Thyroid gland (tissue), 4 donors: ENCODE results near the gene MAST3.

Experiments
- CTCF ChIP-seq, 6 experiments: fragments of 200-600 bp in 3 of 6; fragments of 450-650 bp in 3 of 6; sonication (generic) in 3 of 6; IDR thresholded peaks; one replicate each; pipeline ENCODE4 v1.5.1; 2016 to 2019; ENCODE audit warnings: antibody characterized with exemption in 6 of 6, mild to moderate bottlenecking in 2 of 6, inconsistent platforms in 1 of 6, moderate library complexity in 1 of 6
- POLR2A ChIP-seq, 2 donors: fragments of 450-650 bp; IDR thresholded peaks; one replicate each; pipeline ENCODE4 v1.6.1; 2017; ENCODE audit warnings: antibody characterized with exemption in 2 of 2, mild to moderate bottlenecking in 2 of 2, moderate library complexity in 1 of 2

GRCh38 chr19:18089726-18090125 is 7.9 kb upstream of the MAST3 start:
- TF ChIP-seq CTCF (IDR thresholded peaks at IDR 0.05) (no peak), POLR2A (IDR thresholded peaks at IDR 0.05) (no peak)
